LNCAP (cell line): ENCODE results near the gene FOXP1.

Experiments
- CTCF ChIP-seq: fragments of 450-650 bp; IDR thresholded peaks from 2 replicates; pipeline ENCODE4 v1.5.1; 2017; ENCODE audit warnings: mild to moderate bottlenecking

Gene FOXP1

DNA sequence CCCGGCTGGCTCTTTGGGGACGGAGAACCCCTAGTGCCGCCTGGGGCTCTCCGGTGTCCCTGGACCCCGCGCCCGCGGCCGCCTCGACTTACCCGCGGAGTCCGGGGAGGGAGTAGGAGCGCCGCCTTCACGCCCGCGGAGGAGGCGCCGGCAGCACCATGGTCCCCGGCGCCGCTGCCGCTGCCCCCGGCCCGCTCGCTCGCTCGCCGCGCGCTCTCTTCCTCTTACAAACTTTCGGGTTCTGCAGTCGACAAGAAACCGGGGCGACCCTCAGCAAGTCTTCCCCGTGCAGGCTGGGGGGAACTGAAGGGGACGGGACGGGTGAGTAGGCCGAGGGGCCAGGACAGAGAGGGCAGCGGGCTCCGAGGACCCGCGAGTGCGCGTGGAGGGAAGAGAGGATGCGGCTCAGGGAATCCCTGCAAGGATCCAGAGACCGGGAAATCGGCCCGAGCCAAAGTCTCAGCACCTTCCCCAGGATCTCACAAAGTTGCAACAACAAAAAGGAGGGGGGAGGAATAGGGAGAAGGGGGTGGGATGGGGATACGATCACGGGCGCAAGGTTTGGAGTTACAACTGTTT lies 2.0 kb downstream of the FOXP1 start:
- no peak for TF ChIP-seq CTCF

- TF ChIP-seq CTCF: no peak
Measured at GRCh38 chr3:71580636-71581456, 2.7 kb downstream of the FOXP1 start.

GRCh38 chr3:71579935-71580406 lies 3.6 kb downstream of the FOXP1 start:
- no peak for TF ChIP-seq CTCF

- TF ChIP-seq CTCF: no peak
Measured at GRCh38 chr3:71579326-71579934, 4.1 kb downstream of the FOXP1 start.

DNA sequence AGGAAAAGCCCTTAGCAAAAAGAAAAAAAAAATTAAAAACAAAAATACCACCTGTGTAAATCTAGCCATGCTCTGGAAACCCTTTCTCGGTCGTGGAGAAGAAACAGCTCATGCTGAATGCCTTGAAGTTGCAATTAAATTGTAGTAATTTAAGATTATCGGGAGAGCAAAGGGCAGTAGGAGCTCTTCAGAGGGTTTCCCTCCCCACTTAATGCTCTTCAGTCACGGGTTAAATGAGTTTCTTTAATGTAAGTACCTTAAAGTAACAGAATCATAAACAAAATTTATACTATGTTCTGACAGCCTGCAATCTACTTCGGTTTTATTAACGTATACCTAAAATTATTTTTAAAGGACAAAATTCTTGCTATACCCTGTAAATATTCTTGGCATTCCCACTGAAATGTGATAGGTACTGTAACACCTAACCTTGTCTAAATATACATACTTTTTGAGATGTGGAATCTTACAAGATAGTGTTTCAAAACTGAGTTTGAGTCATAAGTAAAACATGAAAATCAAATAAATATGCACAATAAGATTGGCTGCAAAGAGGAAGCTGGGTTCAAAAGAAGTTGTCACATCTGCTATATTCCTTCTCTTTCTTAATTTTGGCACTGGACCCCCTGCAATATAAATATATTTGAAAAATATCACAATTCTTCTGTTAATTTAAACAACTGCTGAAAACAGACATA lies 5.3 kb downstream of the FOXP1 start:
- no peak for TF ChIP-seq CTCF

DNA sequence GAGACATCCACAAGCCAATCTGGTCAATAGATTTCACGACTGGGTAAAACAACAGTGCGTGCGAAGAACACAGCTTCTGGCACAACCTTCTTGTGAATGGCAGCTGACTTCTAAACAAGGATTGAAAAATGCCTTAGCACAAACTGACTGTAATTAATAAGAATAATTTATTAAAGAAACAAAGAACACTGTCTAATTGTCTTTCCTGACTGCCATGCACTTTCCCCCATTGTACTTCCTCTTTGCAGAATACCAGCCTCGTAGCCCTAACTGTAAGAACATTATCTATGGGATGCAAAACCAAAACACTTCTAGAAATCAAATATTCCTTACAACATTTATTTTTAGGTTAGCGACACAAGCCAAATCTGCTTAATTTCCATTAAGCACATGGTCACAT lies 6.5 kb downstream of the FOXP1 start:
- TF ChIP-seq CTCF: no peak

DNA sequence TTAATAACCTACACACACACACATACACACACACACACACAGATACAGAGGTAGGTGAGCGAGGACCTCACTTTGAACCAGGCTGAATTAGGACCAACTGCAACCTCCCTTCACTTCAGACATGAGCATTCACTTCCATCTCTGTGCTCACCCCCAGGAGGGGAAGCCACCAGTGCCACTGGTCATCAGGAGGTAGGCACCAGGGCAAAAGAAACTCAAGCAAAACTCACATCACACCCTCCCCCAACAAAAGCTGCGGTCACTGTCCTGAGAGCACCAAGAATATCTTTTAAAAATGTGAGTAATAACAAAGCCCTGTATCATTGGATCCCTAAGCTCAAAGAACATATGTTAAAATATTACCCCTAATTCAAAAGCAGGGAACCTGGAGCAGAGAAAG lies 8.1 kb downstream of the FOXP1 start:
- no peak for TF ChIP-seq CTCF
